LNCaP clone FGC (cell line): Measurements from ENCODE around the gene HOTAIR.

Experiments
- DNase-seq: peaks from one replicate; pipeline ENCODE4 v3.0.0-alpha.2; 2011; ENCODE audit warnings: low read depth
- H3K4me3 ChIP-seq: 2 replicates; pipeline ENCODE4 v1.5.1; 2011; ENCODE audit warnings: mild to moderate bottlenecking, low read depth, low read length, control low read depth
- CTCF ChIP-seq: IDR thresholded peaks from 2 replicates; pipeline ENCODE4 v1.5.1; 2012; ENCODE audit warnings: mild to moderate bottlenecking; ENCODE audit not compliant: control insufficient read depth, insufficient read depth; ENCODE audit errors: extremely low read depth

The HOTAIR gene

GRCh38 chr12:53978477-53979356 is 4.0 kb upstream of the HOTAIR start:
- peak; percentile 93 for DNase-seq
- peak overlapping the region; percentile 34 for H3K4me3 ChIP-seq
- TF ChIP-seq CTCF: no peak

DNA sequence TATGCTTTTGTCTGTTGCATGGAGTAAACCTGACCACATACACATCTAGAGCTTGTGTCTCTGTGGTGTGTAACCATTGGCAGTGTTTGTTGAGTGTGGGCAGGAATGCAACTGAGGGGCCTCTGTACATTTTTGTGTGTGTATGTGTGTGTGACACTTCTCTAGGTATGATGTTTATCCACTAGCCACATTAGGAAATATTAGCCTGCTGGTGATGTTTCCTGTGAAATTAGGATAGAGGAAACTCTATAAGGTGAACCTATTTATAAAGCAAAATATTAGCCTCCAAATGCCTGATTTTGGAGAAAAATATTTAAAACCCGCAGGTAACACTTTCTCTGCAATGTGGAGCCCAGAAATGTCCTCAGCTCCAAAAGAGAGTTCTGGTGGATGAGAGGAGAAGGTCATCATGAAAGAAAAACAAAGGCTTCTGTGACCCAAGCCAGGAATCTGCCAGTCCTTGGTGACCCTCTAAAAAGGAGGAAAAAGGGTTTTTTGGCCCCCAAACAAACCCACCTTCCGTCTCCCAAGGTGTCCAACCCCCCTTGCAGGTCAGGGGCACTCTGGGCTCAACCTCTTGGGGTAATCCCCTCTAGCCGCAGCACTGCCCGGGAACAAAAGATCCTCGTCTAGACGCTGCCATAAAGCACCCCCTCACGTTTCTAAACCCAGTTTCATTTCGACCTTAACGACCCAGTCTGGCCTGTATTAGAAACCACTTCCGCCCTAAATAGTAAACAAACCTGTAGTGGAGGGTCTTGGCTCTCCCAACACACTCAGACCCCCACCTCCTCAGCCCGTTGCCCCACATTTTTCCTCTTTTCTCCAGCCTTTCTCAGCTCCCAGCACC is 3.1 kb upstream of the HOTAIR start:
- no peak for TF ChIP-seq CTCF
- H3K4me3 ChIP-seq: peak overlapping the region; percentile 33
- no peak for DNase-seq

DNA sequence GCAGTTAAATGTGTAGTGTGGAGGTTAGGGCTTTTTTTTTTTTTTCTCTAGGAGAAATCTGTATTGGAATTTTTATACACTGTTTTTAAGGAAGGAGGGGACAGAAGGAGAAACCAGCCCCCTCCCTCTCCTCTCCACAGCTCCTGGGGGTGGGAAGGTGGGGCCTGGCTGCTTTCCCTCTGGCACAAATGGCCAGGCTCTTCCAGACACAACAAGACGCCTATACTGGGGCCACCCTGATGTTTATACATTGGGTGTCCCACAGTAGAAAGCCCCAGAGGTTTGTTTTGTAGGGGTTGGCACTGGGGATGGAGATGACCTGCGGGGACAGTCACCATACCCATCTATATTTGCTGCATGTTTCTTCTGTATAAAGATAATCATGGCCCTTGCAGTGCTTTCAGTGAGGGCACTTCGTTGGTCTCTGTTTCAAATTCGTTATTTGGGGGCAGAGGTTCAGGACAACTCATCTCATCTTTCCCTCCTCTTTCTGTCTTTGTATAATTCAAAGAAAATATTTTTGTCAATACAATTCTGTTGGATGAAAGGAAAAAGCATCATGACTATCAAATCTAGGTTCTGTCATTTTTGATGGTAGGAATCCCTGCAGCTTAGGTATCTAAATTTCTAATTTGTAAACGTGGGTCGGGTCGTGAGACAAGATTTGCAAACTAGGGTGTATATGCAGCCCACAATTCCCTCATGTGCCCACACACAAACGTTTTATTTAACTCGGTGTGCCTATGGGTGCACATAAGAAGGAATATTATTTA is 2.3 kb upstream of the HOTAIR start:
- TF ChIP-seq CTCF: no peak

GRCh38 chr12:53976172-53976822 is 1.5 kb upstream of the HOTAIR start:
- TF ChIP-seq CTCF: no peak
- no peak for DNase-seq
- no peak overlapping the region for H3K4me3 ChIP-seq

More for the DNA sequence above, 2.3 kb upstream of the HOTAIR start:
- H3K4me3 ChIP-seq: no peak overlapping the region
- no peak for DNase-seq

DNA sequence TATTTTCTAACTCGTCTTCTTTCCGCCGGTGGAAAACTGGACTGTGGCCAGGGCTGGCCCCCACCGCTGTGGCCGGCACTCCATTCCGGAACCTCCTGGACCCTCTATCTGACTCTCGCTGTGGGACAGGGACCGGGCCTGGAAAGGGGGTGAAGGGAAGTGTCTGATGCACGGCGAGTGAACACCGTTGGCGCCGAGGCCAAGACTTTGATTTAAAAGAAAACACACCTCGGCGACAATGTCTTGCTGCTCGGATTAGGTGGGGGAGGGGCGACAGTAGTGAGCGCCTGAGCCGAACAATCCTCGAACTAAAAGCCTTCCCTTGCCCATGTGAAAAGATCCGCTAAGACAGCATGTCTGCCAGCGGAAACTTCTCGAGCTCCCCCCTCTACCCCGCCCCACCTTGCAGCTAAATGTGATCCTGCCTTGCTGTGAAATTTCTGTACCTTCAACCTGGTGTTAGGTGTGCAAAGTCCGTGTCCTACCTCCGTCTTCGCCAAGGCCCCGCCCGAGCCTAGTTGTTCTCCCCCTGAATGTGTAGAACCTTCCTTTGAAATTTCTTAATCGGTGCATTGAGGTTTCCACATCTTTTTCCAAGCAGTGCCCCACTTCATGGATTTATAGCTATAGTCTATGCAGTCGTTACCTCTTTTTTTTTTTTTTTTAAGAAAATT is 862 bp upstream of the HOTAIR start:
- DNase-seq: no peak
- no peak for TF ChIP-seq CTCF
- H3K4me3 ChIP-seq: no peak overlapping the region

GRCh38 chr12:53975064-53975471 is 314 bp upstream of the HOTAIR start:
- H3K4me3 ChIP-seq: no peak overlapping the region
- no peak for DNase-seq
- no peak for TF ChIP-seq CTCF
